HG02759 (cell line): Measurements from ENCODE around the gene SUPT3H.
"Not testable (repeated sequence)": the region's sequence is repeated elsewhere in the genome, so short reads cannot be mapped to it uniquely, and the experiment has no call there.

Experiments used
- ATAC-seq: cut with Tn5 transposase; IDR thresholded peaks from one replicate; pipeline ENCODE4 v1.9.1; 2021; ENCODE audit warnings: mild to moderate bottlenecking, moderate library complexity; ENCODE audit not compliant: unreplicated experiment

The SUPT3H gene

DNA sequence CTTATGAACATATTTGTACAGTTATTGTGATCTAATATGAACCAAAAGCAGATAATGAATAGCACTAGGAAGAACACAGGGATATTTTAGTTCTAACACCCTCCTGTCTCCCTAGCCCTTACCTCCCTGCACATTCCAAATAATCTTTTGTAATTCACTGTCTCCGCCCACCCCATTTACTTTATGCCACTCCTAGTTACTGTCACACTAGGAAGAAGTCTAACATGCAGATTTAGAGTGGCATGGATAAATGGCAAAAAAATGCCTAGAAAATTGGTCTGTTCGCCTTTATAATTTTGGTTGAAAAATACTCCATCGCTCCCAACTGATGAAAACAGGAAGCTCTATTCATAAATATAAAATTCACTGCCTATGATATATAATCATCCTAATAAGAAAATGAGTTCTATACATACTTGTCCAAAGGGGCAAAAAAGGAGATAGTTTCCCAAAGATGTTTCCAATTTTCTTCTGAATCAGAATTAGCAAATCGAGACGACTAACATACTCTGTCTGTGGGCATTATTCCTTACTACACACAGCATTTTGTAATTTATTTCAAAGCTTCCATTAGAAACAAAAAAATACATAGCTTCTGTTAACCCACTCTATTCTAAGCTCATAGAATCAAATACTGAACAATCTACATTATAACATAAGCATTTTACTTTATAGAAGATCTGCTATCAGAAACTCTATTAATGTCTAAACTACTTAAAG lies 50.9 kb downstream of the SUPT3H start:
- no peak for ATAC-seq

GRCh38 chr6:45323656-45324224 lies 54.0 kb downstream of the SUPT3H start:
- no peak for ATAC-seq

DNA sequence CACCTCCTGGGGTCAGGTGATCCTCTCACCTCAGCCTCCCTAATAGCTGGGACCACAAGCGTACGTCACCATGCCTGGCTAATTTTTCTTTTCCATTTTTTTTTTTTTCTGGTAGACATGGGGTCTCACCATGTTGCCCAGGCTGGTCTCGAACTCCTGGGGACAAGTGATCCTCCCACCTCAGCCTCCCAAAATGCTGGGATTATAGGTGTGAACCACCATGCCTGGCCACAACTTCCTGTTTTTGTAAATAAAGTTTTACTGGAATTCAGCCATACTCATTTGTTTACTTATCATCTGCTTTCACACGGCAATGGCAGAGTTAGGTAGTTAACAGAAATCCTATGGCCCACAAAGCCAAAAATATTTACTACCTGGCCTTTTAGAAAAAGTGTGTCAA lies 57.4 kb downstream of the SUPT3H start:
- ATAC-seq, result no peak

DNA sequence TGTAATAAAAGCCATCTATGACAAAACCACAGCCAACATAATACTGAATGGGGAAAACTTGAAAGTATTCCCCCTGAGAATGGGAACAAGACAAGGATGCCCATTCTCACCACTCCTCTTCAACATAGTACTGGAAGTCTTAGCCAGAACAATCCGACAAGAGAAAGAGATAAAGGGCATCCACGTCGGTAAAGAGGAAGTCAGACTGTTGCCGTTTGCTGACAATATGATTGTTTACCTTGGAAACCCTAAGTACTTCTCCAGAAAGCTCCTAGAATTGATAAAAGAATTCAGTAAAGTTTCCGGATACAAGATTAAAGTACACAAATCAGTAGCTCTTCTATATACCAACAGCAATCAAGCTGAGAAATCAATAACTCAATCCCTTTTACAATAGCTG lies 63.6 kb downstream of the SUPT3H start:
- no peak for ATAC-seq

GRCh38 chr6:45310118-45310788 lies 67.5 kb downstream of the SUPT3H start:
- no peak for ATAC-seq

GRCh38 chr6:45305546-45305945 lies 72.2 kb downstream of the SUPT3H start:
- no peak for ATAC-seq

GRCh38 chr6:45302832-45303231 lies 74.9 kb downstream of the SUPT3H start:
- ATAC-seq, result no peak

DNA sequence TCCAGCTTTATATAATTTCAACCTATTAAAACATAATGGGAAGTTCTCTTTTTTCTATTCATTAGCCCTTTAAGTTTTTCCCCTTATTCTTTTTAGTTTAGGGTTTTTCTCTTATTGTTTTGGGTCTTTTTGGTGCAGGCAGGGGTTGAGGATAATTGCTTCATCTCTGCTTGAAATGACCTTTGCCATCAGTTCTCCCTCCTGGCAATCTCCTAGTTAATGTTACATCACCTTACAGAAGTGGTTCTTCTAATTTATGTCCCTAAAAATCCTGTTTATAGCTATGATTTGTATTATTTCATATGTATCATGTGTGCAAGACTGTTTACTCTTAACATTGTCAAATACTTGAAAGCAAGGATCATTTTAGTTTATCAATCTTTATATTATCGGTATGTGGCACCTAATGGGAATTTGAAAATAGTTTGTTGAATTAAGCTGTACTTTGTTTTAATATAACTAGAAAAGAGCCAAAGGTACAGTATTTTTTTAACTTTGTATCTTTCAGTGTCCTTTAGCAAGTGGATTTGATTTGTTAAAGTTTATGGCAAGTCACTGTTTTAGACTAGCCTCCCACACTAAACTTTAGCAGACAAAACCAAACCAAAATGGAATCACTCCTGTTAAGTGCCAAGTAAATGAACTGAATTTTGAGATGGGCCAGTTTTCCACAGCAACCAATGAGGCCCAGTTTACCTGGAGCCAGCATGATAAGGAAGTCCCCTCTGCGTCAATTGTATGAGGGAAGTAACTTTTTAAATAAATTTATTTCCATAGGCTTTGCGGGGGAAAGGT lies 76.2 kb downstream of the SUPT3H start:
- ATAC-seq, result no peak

- no peak for ATAC-seq
These were observed 77.0 kb downstream of the SUPT3H start for GRCh38 chr6:45300736-45301135.

DNA sequence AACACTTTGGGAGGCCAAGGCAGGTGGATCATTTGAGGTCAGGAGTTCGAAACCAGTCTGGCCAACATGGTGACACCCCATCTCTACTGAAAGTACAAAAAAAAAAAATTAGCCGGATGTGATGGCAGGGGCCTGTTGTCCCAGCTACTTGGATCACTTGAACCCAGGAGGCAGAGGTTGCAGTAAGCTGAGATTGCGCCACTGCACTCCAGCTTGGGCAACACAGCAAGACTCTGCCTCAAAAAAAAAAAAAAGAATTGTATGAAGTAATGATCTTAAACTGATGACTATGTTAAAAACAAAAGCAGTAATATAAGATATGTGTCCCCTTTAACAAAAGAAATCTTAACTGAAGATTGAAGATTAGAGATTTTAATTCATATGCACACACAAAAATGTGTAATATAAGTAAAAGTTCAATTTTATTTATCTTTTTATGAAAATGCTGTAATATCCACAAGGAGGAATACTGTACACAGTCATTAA lies 78.6 kb downstream of the SUPT3H start:
- ATAC-seq, result no peak

DNA sequence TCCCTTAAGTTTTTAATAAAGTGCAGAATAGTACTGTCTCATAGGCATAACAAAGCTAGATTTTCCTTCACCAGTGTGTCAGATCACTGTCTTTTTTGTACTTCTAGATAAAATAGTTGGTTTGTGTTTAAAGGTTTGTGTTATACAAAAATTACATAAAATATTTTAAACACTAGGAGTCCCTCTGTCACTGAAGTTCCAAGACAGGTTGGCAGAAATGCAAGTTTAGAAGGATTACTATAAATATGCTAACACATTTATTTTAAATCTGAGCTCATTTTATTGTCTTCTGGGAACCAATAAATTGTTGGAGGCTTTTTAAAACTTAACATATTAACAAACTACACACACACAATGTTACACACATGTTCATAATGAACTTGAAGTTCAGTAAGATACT lies 80.4 kb downstream of the SUPT3H start:
- ATAC-seq, result no peak

GRCh38 chr6:45294065-45294701 lies 83.6 kb downstream of the SUPT3H start:
- not testable (repeated sequence) for ATAC-seq

DNA sequence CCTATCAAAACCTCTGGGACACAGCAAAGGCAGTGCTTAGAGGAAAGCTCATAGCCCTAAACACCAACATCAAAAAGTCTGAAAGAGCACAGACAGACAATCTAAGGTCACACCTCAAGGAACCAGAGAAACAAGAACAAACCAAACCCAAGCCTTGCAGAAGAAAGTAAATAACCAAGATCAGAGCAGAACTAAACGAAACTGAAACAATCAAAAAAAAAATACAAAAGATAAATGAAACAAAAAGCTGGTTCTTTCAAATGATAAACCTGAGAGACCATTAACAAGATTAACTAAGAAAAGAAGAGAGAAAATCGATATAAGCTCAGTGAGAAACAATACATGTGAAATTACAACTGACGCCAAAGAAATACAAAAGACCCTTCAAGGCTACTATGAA lies 84.4 kb downstream of the SUPT3H start:
- no peak for ATAC-seq

GRCh38 chr6:45289751-45290514 lies 87.8 kb downstream of the SUPT3H start:
- ATAC-seq, result no peak

- ATAC-seq, result not testable (repeated sequence)
These were observed 91.0 kb downstream of the SUPT3H start for GRCh38 chr6:45286707-45287106.

- no peak for ATAC-seq
These were observed 99.4 kb downstream of the SUPT3H start for GRCh38 chr6:45278367-45278766.

GRCh38 chr6:45277741-45278140 lies 100.0 kb downstream of the SUPT3H start:
- ATAC-seq, result not testable (repeated sequence)

DNA sequence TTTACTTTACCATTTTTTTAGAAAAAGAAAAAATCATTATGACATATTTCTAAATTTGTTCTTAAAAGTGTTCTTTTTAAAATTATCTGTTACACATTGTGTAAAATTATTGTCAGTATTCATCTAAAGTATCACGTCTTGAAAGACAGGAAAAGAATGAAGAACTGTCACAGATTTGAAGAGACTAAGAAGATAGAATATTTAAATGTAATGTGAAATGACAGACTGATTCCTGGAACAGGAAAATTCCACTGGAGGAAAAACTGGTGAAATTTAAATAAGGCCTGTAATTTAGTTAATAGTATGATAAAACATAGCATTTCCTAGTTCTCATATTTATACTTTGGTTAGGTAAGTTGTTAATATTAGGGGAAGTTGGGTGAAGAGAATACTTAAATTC lies 102.4 kb downstream of the SUPT3H start:
- no peak for ATAC-seq

- ATAC-seq, result no peak
These were observed 105.1 kb downstream of the SUPT3H start for GRCh38 chr6:45272626-45273025.

DNA sequence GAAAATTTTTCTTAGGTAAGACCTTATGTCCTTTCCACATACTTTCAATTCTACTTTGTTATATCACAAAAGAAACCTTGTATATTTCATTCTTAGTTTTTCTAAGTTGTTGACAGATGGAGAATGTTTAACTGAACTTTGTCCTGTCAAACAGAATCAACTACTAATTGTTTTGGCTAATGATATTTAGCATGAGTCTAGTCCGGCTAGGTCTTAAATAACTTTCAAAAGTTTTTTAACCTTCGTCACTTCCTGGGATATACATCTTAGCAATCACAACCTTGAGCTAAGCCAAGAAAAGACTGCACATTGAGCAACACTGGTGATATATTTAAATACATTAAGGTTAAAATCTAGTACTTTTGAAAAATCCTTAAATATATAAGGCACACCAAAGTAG lies 112.5 kb downstream of the SUPT3H start:
- ATAC-seq, result no peak
